ENCODE results near the gene SUN2.

DNA sequence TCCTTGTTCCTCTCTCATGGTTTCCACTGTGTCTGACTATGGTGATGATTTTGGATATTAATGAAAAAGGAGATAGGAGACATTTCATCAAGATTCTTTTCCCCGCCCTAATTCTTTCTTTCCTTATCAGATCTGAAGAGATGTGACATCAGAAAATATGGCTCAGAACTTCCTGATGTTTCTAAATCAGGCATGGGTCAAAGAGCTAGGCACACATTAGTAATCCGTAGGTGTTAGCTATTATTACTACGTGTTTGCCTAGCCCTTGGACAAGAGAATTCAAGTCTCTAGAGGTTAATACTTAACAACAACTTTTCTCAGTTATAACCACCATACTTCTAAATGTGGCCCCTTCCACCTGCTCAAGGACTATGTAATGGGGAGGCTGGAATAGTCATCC lies 60.9 kb downstream of the SUN2 start:
- TF ChIP-seq, protein P1, sequence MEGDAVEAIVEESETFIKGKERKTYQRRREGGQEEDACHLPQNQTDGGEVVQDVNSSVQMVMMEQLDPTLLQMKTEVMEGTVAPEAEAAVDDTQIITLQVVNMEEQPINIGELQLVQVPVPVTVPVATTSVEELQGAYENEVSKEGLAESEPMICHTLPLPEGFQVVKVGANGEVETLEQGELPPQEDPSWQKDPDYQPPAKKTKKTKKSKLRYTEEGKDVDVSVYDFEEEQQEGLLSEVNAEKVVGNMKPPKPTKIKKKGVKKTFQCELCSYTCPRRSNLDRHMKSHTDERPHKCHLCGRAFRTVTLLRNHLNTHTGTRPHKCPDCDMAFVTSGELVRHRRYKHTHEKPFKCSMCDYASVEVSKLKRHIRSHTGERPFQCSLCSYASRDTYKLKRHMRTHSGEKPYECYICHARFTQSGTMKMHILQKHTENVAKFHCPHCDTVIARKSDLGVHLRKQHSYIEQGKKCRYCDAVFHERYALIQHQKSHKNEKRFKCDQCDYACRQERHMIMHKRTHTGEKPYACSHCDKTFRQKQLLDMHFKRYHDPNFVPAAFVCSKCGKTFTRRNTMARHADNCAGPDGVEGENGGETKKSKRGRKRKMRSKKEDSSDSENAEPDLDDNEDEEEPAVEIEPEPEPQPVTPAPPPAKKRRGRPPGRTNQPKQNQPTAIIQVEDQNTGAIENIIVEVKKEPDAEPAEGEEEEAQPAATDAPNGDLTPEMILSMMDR (conservative IDR thresholded peaks at IDR 0.05) = no peak
- TF ChIP-seq ZFX (IDR thresholded peaks at IDR 0.05) = no peak

Measured in C4-2B (cell line).